SIG-M5 treated with dmso at 0.1 percent for 504 hours (cell line): ENCODE results near the gene ZBTB7C.

Experiments used
- DNase-seq: peaks from one replicate; lab custom pipeline; 2025; ENCODE audit not compliant: unreplicated experiment; lab: John Stamatoyannopoulos, UW

ZBTB7C gene

DNA sequence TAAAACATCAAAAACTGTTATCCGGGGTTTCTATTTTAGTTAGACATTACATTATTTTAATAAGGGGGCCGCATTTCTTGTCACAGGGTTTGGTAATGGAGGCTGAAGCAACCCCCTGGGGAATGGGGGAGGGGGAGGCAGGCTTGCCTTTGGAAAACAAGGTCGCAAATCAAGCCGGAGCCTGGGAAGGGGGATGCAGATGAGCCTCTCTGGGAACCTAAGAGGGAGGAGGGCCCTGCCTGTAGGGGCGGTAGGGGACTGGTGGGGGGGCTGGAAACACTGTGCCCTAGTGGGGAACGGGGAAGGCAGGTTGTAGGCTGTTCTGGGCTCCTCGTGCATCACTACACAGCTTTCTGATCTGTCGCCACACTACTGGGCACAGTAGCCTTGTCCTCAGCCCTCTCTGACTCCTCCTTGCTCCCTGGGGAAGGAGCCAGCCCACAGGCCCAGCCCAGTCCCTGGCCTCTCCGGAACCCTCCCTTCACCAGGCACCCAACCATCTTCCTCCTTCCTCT is 308.5 kb downstream of the ZBTB7C start:
- DNase-seq, result no peak

GRCh38 chr18:48100165-48100575 is 309.0 kb downstream of the ZBTB7C start:
- DNase-seq, result no peak

- no peak for DNase-seq
Observed at GRCh38 chr18:48099481-48100164, 309.6 kb downstream of the ZBTB7C start.

- DNase-seq, result no peak
Observed at GRCh38 chr18:48098538-48098937, 310.6 kb downstream of the ZBTB7C start.

DNA sequence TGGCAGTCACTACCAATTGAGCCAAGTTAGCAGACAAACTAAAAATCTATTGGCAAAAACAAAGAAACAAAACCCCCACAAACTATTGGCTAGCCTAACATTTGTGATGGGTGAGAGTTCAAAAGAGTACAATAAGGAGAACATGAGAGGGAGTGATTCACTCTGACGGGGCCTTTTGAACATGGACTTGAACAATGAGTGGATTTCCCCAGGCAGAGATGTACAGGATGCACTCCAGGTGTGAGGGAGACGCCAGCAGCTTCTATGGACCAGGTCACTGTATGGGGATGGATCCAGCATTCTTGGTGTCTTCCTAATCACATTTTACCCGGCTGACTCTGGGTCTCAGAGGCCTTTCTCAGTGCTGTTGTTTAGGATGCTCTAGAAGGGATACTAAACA is 311.2 kb downstream of the ZBTB7C start:
- DNase-seq, result no peak

- DNase-seq, result no peak
Observed at GRCh38 chr18:48095726-48096125, 313.5 kb downstream of the ZBTB7C start.

DNA sequence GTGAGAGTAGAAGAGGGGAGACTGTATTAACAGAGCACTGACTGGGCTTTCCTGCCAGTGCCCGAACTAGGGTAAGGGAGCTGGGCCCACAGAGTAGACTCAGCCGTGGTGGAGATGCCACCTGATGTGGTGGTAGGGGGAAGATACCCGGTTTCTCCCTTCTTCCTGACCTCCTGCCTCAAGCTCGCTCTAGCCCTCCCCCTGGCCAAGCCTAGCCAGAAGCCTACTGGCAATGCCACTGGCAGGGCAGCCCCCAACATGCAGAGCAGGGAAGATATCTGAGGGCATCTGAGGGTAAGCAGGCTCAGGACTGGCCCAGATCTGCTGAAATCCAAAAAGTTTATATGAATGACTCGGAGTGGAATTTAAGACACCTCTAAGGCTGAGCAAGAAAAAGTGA is 316.1 kb downstream of the ZBTB7C start:
- DNase-seq, result no peak

- DNase-seq, result no peak
Observed at GRCh38 chr18:48091869-48092497, 317.2 kb downstream of the ZBTB7C start.

GRCh38 chr18:48090702-48091101 is 318.5 kb downstream of the ZBTB7C start:
- DNase-seq, result no peak

DNA sequence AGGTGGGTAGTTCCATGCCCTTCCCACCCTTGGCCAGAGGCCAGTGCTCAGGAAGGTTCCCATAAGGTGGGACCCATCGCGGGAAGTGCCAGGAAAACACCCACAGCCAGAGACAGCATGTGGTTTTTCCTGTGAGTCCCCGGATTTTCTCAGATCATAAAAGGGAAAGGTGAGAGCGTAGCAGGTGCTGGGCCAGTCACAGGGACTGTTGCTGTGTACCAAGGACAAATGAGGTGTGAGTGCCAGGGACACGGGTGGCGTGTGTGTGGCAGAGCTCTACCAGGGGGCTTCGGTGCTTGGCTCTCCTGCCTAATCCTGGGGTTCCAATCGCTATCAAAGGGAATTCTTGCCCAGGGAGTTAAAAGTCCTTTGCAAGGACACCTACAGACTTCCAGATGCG is 319.2 kb downstream of the ZBTB7C start:
- DNase-seq, result no peak

- DNase-seq, result no peak
Observed at GRCh38 chr18:48085781-48086487, 323.2 kb downstream of the ZBTB7C start.

DNA sequence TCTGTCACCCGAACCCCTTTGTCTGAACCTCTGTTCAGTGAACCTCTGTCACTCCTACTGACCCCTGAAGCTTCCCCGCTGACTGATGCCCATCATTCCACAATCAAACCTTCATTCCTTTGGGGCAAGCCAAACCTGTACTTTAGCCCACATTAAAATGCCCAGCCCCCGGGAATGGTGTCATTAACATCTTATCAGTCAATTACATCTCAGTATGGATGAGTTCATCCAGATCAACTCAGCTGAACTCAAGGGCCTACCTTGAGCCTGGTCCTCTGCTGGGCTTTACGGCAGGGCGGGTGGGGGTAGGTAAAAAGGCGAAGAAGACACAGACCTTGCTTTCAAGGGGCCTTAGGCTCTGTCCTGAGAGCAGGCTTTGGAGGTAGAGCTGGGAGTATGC is 324.3 kb downstream of the ZBTB7C start:
- no peak for DNase-seq

GRCh38 chr18:48084041-48084757 is 325.0 kb downstream of the ZBTB7C start:
- DNase-seq, result no peak

DNA sequence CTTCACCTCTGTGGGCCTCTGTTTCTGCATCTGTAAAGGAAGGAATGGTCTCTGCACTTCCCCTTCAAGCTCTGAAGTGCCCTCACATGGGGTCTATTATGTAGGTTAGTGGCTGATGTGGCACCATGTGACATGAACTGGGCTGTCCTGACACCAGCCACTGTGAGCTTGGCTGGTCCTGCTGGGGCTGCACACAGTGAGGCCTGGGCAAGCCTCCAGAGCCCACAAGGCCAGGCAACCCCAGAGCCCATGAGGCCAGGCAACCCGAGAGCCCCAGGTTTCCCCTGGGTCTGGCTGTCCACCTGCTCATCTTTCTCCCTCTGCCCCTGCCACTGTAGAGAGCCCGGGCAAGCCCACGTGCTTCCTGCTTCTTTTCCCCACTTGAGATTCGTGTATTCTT is 328.6 kb downstream of the ZBTB7C start:
- DNase-seq, result no peak

GRCh38 chr18:48079885-48080284 is 329.3 kb downstream of the ZBTB7C start:
- DNase-seq, result no peak

DNA sequence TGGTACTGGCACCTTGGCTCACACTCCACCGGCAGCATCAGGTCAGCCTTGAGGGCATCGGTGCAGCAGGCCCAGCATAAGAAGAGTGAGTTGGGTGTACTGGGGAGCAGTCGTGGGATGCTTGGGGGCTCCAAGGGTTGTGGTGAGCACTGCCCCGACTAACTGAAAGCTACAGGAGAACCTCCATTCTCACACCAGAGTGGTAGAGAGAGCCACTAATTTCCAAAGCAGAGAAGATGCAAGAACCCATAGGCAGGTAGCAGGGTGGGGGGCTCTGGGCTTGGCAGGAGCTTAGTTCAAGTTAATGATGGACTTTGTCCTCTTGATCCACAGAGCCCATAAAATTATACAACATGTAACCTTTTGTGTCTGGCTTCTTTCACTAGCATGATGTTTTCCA is 330.7 kb downstream of the ZBTB7C start:
- DNase-seq, result no peak

GRCh38 chr18:48077291-48077690 is 331.9 kb downstream of the ZBTB7C start:
- no peak for DNase-seq

GRCh38 chr18:48076461-48076860 is 332.7 kb downstream of the ZBTB7C start:
- no peak for DNase-seq

GRCh38 chr18:48075707-48076093 is 333.5 kb downstream of the ZBTB7C start:
- DNase-seq, result no peak

- no peak for DNase-seq
Observed at GRCh38 chr18:48074929-48075706, 334.1 kb downstream of the ZBTB7C start.
